NCI-H2029 (cell line): ENCODE data around the gene ST6GALNAC6.

Experiments
- DNase-seq: peaks from one replicate; lab custom pipeline; 2025; lab: John Stamatoyannopoulos, UW

The ST6GALNAC6 gene

GRCh38 chr9:127931092-127931881 lies 31.9 kb upstream of the ST6GALNAC6 start:
- peak; percentile 89 for DNase-seq

GRCh38 chr9:127930231-127931091 lies 31.1 kb upstream of the ST6GALNAC6 start, which contains the start of gene PIP5KL1:
TSS of gene PIP5KL1 (minus strand) at chr9:127930777. CDS start at chr9:127930752, 25 bp downstream.
- peak; percentile 63 for DNase-seq

DNA sequence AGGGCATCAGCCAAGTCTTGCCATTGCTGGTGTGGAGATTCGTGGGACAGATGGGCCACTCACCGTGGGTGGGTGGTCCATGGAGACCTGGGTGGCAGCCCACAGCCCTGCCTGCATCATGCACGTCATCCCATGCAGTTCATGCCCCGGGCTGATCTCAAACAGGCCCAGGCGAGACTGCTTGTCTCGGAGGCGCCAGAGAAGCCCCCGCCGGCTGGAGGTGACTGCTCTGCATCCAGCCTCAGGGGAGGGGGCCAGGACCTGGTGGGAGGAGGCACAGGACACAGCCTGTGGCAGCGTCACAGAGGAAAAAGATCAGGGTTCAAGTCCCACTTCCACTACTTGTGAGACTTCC lies 30.2 kb upstream of the ST6GALNAC6 start:
- no peak for DNase-seq

DNA sequence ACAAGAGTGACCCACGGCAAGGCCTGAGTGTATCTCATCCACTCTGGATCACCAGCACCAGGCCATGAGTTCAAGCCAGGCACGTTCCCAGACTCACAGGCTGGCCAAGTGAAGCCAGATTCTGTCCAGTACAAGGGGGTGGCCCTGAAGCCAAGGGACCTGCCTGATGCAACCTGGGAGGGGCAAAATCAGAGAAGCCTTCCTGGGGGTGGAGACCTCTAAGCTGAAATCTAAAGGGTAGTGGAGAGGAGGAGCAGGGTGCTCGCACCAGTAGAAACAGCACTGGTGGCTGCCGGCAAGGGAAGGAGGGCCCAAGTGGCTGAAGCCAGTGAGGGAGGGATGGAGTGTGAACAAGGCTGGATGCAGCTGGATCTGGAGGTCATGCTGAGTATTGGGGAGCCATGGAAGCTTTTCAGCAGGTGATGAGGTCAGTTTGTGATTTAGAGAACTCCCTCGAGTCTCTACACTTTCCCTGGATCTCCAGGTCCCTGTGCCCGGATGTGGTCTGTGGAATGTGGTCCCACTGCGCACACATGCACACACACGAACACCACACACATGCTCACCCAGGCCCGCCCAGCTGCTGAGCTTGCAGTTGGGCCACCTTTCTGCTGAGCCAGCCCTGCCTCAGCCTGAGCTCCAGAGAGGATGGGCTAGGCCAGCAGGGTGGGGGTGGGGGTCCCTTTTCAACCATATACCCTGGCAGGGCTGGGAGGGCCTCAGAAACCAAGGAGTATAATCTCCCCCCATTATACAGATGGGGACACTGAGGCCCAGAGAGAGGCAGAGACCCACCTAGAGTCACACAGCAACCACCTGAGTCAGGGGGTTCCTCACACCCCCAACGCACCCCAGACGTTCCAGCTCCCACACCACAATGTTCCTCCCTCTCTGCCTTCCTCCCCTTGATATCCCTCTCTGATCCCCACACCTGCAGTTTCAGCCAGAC lies 29.5 kb upstream of the ST6GALNAC6 start:
- DNase-seq, result no peak

GRCh38 chr9:127927988-127928675 lies 28.7 kb upstream of the ST6GALNAC6 start:
- DNase-seq, result no peak

DNA sequence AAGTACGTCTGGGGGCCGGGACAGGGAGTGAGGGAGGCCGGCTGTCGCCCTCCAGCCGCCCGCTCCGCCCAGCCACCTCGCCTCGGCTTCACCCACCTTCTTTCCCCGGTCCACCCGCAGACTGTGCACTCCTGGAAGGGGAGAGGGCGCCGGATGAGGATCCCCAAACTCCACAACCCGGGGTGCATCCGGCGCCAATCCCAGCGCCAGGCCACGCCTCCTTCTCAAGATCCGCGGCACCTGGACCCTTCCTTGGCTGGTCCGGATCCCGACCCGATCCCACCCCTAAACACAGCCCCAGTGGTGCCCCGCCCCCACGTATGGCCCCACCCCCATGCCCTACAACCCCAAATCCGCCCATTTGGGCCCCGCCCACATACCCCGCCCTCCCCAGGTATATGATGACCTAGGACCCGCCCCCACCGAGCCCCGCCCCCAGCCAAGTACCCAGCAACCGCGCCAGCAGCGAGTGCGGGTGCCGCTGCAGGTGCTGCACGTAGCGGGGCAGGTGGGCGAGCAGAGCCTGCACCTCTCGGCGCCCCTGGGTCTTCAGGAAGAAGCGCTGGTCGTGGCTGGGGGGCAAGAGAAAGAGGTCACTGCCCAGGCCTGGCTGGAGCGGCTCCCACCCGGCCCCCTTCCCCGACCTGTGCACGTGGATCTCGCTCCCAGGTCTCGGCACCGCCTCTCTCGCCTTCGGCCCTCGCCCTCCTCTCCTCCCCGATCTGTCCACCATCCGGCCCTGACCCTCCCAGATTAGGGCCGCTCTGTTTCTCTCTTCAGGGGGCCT lies 28.0 kb upstream of the ST6GALNAC6 start:
- DNase-seq, result peak; percentile 44

GRCh38 chr9:127926906-127927200 lies 27.4 kb upstream of the ST6GALNAC6 start:
- no peak for DNase-seq

GRCh38 chr9:127925959-127926905 lies 26.8 kb upstream of the ST6GALNAC6 start:
- DNase-seq, result no peak

- DNase-seq, result no peak
Observed at GRCh38 chr9:127924736-127925444, 25.5 kb upstream of the ST6GALNAC6 start.

DNA sequence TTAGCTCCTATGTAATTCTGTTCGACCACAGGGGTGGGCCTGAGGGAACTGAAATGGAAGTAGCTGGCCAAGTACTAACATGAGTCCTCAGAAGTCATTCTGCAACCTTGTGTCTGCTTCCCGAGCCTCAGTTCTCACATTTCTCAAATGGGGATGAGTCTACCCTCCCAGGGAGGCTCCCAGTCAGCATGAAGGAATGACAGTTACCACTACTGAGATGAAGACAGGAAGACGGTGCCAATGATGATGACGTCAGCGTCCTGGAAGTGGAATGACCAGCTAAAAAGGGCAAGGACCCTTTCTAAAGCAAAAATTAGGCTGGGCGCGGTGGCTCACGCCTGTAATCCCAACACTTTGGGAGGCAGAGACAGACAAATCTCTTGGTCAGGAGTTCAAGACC lies 24.4 kb upstream of the ST6GALNAC6 start:
- DNase-seq, result no peak

GRCh38 chr9:127923046-127923445 lies 23.6 kb upstream of the ST6GALNAC6 start:
- no peak for DNase-seq

GRCh38 chr9:127921557-127922120 lies 22.2 kb upstream of the ST6GALNAC6 start:
- peak; percentile 28 for DNase-seq

DNA sequence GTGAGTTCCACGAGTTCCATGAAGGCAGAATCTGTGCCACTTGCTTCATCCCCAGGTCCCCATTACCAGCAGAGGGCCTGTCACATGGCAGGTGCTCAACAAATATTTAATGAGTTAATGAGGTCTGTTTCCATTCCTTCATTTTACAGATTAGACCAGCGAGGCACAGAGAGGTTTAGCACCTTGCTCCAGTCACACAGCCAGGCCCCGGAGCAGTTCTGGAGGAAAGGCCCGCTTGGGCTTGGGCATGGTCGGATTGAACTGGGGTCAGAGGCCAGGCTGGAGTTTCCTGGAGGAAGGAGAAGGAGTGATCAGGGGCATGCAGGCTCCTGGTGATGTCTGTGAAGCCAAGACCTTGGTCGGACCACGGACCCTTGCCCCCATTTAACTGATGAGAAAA lies 21.4 kb upstream of the ST6GALNAC6 start:
- no peak for DNase-seq

- DNase-seq, result no peak
Observed at GRCh38 chr9:127919253-127919815, 19.9 kb upstream of the ST6GALNAC6 start.

DNA sequence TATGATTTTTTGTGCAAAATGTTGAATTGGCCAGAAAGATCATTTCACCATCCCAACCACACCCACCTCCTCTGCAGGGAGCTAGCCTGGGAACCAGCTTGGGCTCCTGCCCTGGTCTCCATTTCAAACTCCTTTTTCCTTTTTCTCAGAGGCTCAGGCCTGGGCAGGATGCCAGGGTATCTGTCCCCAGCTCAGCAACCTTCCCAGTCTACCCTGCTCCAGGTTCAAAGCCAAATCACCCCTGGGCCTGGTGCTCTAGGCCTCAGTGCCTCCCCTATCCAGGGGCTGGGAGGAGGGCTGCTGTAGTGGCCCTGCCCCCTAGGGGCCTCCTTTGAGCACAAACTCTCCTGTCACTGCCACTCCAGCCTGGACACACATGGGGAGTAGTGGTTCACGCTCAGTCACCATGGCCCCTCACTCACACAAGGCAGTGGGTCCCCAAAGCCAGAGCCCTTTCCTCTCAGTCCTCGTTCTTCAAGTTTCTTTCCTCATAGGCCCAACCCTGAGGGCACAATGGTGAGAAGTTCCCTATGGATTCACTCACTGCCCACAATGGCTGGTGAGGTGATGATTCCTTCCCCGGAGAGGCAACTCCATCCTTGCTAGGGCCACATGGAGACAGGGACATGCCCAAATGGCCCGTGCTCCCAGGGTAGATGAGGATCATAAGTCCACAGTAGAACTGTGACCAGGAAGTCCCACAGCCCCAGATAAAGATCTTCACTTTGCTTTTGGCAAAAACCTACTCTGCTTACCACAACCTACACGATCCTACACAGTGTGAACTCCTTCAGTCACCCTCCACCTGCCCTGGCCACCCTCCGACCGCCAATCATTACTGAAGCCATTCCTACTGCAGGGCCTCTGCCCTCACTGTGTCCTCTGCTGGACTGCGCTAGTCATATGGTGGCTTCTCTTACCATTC lies 19.0 kb upstream of the ST6GALNAC6 start:
- no peak for DNase-seq

DNA sequence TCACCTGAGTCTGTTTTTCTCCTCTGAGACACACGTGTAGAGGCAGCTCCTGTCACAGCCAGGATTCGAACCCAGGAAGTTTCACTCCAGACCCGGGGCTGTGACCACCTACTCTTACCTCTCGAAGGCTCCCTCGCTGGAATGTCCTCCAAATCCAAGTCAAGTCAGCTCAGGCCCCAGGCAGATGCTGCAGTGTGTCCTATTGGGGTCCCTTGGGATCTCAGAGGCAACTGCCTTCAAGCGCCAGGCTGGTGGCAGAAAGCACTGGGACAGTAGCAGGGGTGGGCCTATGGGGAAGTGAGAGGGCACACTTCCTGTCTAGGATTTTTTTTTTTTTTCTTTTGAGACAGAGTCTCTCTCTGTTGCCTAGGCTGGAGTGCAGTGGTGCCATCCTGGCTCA lies 18.2 kb upstream of the ST6GALNAC6 start:
- no peak for DNase-seq
